A549 (cell line): ENCODE results near the gene MSMO1. TPM values are rescaled to one million over a fixed set of nuclear protein-coding genes. Genes with fewer than 3 reads are reported as not detected.
A peak's percentile ranks its signal among the peaks of the same experiment; 100 is the strongest.

Experiments used
- ATAC-seq, 2 experiments: fragments of 200-7000 bp in 1 of 2; fragments of >200 bp in 1 of 2; cut with Nextera tagmentation in 1 of 2; cut with Tn5 transposase in 1 of 2; 3 replicates each; pipeline versions ENCODE4 v1.8.0 to v1.9.1; 2018 to 2020; ENCODE audit warnings: mild to moderate bottlenecking in 1 of 2, moderate library complexity in 1 of 2
- CTCF ChIA-PET: fragments of 300-600 bp; sonication (Branson Sonifier 250); formaldehyde crosslinking; extraction: SDS; loops from one replicate; lab custom pipeline; 2021; ENCODE audit warnings: antibody characterized with exemption, inconsistent platforms; lab: Yijun Ruan, JAX
- POLR2A ChIA-PET: fragments of 350-600 bp; formaldehyde crosslinking; extraction: SDS; loops from one replicate; lab custom pipeline; 2021; ENCODE audit warnings: antibody characterized with exemption, inconsistent platforms; lab: Yijun Ruan, JAX
- DNase-seq, 2 experiments: peaks; one replicate each; pipeline versions ENCODE4 v3.0.0 to v3.0.0-alpha.2; 2011 to 2016; ENCODE audit warnings: low read depth in 1 of 2, low spot score in 1 of 2
- FAIRE-seq: peaks from 2 replicates; lab custom pipeline; 2011; peaks lifted over from hg19 to GRCh38; lab: Jason Lieb, UNC
- H3K27ac ChIP-seq, 2 experiments: fragments of >200 bp; sonication (Bioruptor Twin); formaldehyde crosslinking; 3 replicates each; pipeline ENCODE4 v1.5.1; 2016 to 2017
- H3K4me1 ChIP-seq: fragments of >200 bp; sonication (Bioruptor Twin); formaldehyde crosslinking; 3 replicates; pipeline ENCODE4 v1.6.1; 2016
- H3K4me2 ChIP-seq: fragments of >200 bp; sonication (Bioruptor Twin); formaldehyde crosslinking; 3 replicates; pipeline ENCODE4 v1.6.1; 2016
- H3K4me3 ChIP-seq: fragments of >200 bp; sonication (Bioruptor Twin); formaldehyde crosslinking; 3 replicates; pipeline ENCODE4 v1.5.1; 2016
- H3K9me3 ChIP-seq: fragments of >200 bp; sonication (Bioruptor Twin); formaldehyde crosslinking; 3 replicates; pipeline ENCODE4 v1.6.1; 2016
- ATOH8 ChIP-seq: fragments of 250-450 bp; sonication (Bioruptor Pico); IDR thresholded peaks from 2 replicates; pipeline ENCODE4 v1.5.0; 2020; ENCODE audit warnings: low read depth, mild to moderate bottlenecking, moderate library complexity
- BCL3 ChIP-seq: fragments of >200 bp; sonication (Bioruptor Twin); formaldehyde crosslinking; IDR thresholded peaks from 3 replicates; pipeline ENCODE4 v1.6.1; 2016
- CEBPB ChIP-seq, 2 experiments: fragments of >200 bp in 1 of 2; sonication (Bioruptor Twin) in 1 of 2; formaldehyde crosslinking in 1 of 2; IDR thresholded peaks; 2 replicates each; pipeline ENCODE4 v1.6.1; 2012 to 2016
- CHD4 ChIP-seq: fragments of 200-600 bp; sonication (generic); IDR thresholded peaks from 2 replicates; pipeline ENCODE4 v1.6.1; 2016; ENCODE audit warnings: antibody characterized with exemption, mild to moderate bottlenecking, borderline replicate concordance
- EHF ChIP-seq: fragments of 250-450 bp; sonication (Bioruptor Pico); IDR thresholded peaks from 2 replicates; pipeline ENCODE4 v1.5.0; 2020; ENCODE audit warnings: mild to moderate bottlenecking
- EHMT2 ChIP-seq: fragments of 200-600 bp; sonication (generic); IDR thresholded peaks from 2 replicates; pipeline ENCODE4 v1.6.1; 2016; ENCODE audit warnings: antibody characterized with exemption, low read depth, mild to moderate bottlenecking, moderate library complexity
- EP300 ChIP-seq, 2 experiments: fragments of >200 bp; sonication (Bioruptor Twin); formaldehyde crosslinking; IDR thresholded peaks; 2 replicates in 1 of 2; 3 replicates in 1 of 2; pipeline ENCODE4 v1.6.1; 2016 to 2017
- HDAC2 ChIP-seq: fragments of 200-600 bp; sonication (generic); IDR thresholded peaks from 2 replicates; pipeline ENCODE4 v1.6.1; 2016
- HOXB13 ChIP-seq: fragments of 250-450 bp; sonication (Bioruptor Pico); IDR thresholded peaks from 2 replicates; pipeline ENCODE4 v1.5.0; 2020; ENCODE audit warnings: low read depth, mild to moderate bottlenecking, moderate library complexity
- JUN ChIP-seq, 2 experiments: fragments of >200 bp; sonication (Bioruptor Twin); formaldehyde crosslinking; IDR thresholded peaks; 2 replicates in 1 of 2; 3 replicates in 1 of 2; pipeline ENCODE4 v1.6.1; 2016 to 2017
- JUNB ChIP-seq: fragments of >200 bp; sonication (Bioruptor Twin); formaldehyde crosslinking; IDR thresholded peaks from 2 replicates; pipeline ENCODE4 v1.6.1; 2016
- KDM1A ChIP-seq: fragments of 200-600 bp; sonication (generic); IDR thresholded peaks from 2 replicates; pipeline ENCODE4 v1.6.1; 2016; ENCODE audit warnings: low read depth, mild to moderate bottlenecking
- MAFK ChIP-seq: fragments of 450-650 bp; IDR thresholded peaks from 2 replicates; pipeline ENCODE4 v1.6.1; 2014; ENCODE audit not compliant: partially characterized antibody
- MYC ChIP-seq: IDR thresholded peaks from 2 replicates; pipeline ENCODE4 v1.6.1; 2012; ENCODE audit warnings: mild to moderate bottlenecking, inconsistent platforms, low read length, improper control_type of control experiment, borderline replicate concordance
- NFE2L2 ChIP-seq: fragments of 150-350 bp; conservative IDR thresholded peaks from 2 replicates; pipeline ENCODE4 v1.6.1; 2014; ENCODE audit warnings: low read length
- POLR2A ChIP-seq: IDR thresholded peaks from 2 replicates; pipeline ENCODE4 v1.6.1; 2012; ENCODE audit warnings: mild to moderate bottlenecking, low read length
- RAD21 ChIP-seq, 2 experiments: fragments of >200 bp in 1 of 2; sonication (Bioruptor Twin) in 1 of 2; formaldehyde crosslinking in 1 of 2; IDR thresholded peaks in 1 of 2; conservative IDR thresholded peaks in 1 of 2; 2 replicates in 1 of 2; 3 replicates in 1 of 2; pipeline ENCODE4 v1.6.1; 2012 to 2018; ENCODE audit warnings: inconsistent platforms in 1 of 2
- SREBF2 ChIP-seq: fragments of 450-650 bp; IDR thresholded peaks from 2 replicates; pipeline ENCODE4 v1.6.1; 2014; ENCODE audit warnings: mild to moderate bottlenecking, moderate library complexity
- TFCP2L1 ChIP-seq: fragments of 250-450 bp; sonication (Bioruptor Pico); IDR thresholded peaks from 2 replicates; pipeline ENCODE4 v1.5.0; 2021; ENCODE audit warnings: mild to moderate bottlenecking
- TP53 ChIP-seq: fragments of 250-450 bp; sonication (Bioruptor Pico); IDR thresholded peaks from 2 replicates; pipeline ENCODE4 v1.5.0; 2021; ENCODE audit warnings: mild to moderate bottlenecking, moderate library complexity
- USF2 ChIP-seq: fragments of 450-650 bp; IDR thresholded peaks from 2 replicates; pipeline ENCODE4 v1.6.1; 2014; ENCODE audit warnings: antibody characterized with exemption
- ZC3H11A ChIP-seq: fragments of 450-650 bp; IDR thresholded peaks from 2 replicates; pipeline ENCODE4 v1.6.1; 2014; ENCODE audit warnings: antibody characterized with exemption, mild to moderate bottlenecking
- ZSCAN20 ChIP-seq: fragments of 250-450 bp; sonication (Bioruptor Pico); IDR thresholded peaks from 2 replicates; pipeline ENCODE4 v1.8.0; 2022; ENCODE audit warnings: mild to moderate bottlenecking, moderate library complexity
- WGBS: methylation state at CpG from one replicate; pipeline ENCODE4 v1.1.6; 2017; ENCODE audit errors: missing lambda C conversion rate; 5-methylcytosine and 5-hydroxymethylcytosine counted together
- polyA plus RNA-seq, 4 experiments: library from polyadenylated mRNA; depleted of rRNA in 3 of 4; stranded (reverse); fragments of >200 nt; fragmentation: RNase III in 1 of 4; extraction: RNeasy Plus Mini Kit Qiagen cat#74134 plus additional on column Dnase treatment in 1 of 4; gene quantifications; 2 replicates in 3 of 4; 3 replicates in 1 of 4; pipeline ENCODE4 v1.2.3, GENCODE V29; 2011 to 2017

The MSMO1 gene
- polyA plus RNA-seq, 2 of the 4 experiments (the other 2 are of a cell fraction): 32.3 to 37.2 TPM

- Histone ChIP-seq H3K4me3 (no peak overlapping the region), H3K9me3 (no peaks in the 10 kb centered on the region), H3K4me2 (no peak overlapping the region), H3K4me1 (peaks cover 19% of the 10 kb centered on the region; the same call in 2 of the 3 replicates), H3K27ac (no peak overlapping the region)
- FAIRE-seq (no peak), ATAC-seq (no peak)
- WGBS: 92% methylated on average over 7 of the region's 7 CpGs
- no peak for TF ChIP-seq JUN (IDR thresholded peaks at IDR 0.05)
- no peak for TF ChIP-seq EHMT2
- no peak for TF ChIP-seq ZC3H11A
- TF ChIP-seq MYC: no peak
- TF ChIP-seq ATOH8 (CRISPR knock-in tag): no peak
- TF ChIP-seq TP53 (CRISPR knock-in tag): no peak
- no peak for TF ChIP-seq EP300 (IDR thresholded peaks at IDR 0.05)
- TF ChIP-seq USF2: no peak
- no peak for TF ChIP-seq TFCP2L1 (CRISPR knock-in tag)
- TF ChIP-seq EHF (CRISPR knock-in tag): no peak
- no peak for TF ChIP-seq JUNB
- no peak for TF ChIP-seq CHD4
- TF ChIP-seq POLR2A: no peak
- TF ChIP-seq ZSCAN20 (CRISPR knock-in tag): no peak
- TF ChIP-seq SREBF2: no peak
- TF ChIP-seq KDM1A: no peak
- no peak for TF ChIP-seq RAD21 (conservative IDR thresholded peaks at IDR 0.05 in 1 of 2, IDR thresholded peaks at IDR 0.05 in 1 of 2)
- TF ChIP-seq HOXB13 (CRISPR knock-in tag): no peak
- no peak for TF ChIP-seq NFE2L2
- TF ChIP-seq, all 56 proteins: peak for 0
- ChIA-PET POLR2A (no interaction called here), CTCF (no interaction called here)
- no peak for DNase-seq
Observed at GRCh38 chr4:165324236-165324917, 3.1 kb upstream of the MSMO1 start.

- POLR2A ChIA-PET: no interaction called here
- Histone ChIP-seq H3K4me2 (no peak overlapping the region), H3K9me3 (no peaks in the 10 kb centered on the region), H3K4me3 (no peak overlapping the region), H3K4me1 (peaks cover 22% of the 10 kb centered on the region; the same call in 2 of the 3 replicates), H3K27ac (no peak overlapping the region)
- DNase-seq (no peak), ATAC-seq (no peak), FAIRE-seq (no peak)
- CTCF ChIA-PET: no interaction called here
- TF ChIP-seq BCL3 (no peak), HDAC2 (no peak), MAFK (peak; percentile 67), CEBPB (IDR thresholded peaks at IDR 0.05) (no peak), RAD21 (conservative IDR thresholded peaks at IDR 0.05 in 1 of 2, IDR thresholded peaks at IDR 0.05 in 1 of 2) (no peak)
- WGBS: 87% methylated on average over 3 of the region's 3 CpGs
Observed at GRCh38 chr4:165324918-165325304, 2.6 kb upstream of the MSMO1 start.
